ENCODE measurements around the gene CIDEC.

The CIDEC gene

DNA sequence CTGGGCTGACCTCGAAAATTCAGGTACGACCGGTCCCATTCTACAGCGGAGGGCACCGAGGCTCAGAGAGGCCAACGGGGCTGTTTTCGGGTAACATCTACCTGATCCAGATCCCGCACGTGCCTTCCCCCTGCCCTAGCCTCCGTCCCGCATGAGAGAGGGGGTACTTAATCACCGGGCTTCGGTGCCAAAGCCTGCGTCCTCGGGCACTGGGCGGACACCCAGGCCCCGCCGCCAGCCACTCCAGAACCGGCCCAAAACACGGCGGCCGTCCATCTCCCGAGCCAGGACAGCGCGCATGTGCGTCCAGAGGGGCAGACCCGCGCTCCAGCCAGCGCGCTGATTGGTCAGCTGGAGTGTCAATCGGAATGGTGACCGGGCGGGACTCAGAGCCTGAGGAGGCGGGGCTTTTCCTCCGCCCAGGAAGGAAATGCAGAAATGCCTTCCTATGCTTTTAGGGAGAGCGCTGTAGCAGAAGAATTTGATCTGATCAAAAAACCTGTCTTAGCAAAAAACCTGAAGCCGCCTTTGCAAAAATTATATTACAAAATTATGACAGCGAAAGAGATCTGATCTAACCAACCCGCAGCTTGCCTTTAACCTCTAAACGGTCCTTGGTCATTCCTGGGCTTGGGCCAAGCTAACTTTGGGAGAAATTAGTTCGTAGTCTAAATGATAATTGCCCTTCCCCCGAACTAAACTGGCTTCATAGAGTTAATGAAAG is 36.2 kb downstream of the CIDEC start, which contains the start of gene RPUSD3:
TSS of gene RPUSD3 (minus strand) at position 294 of the 724 bp plus-strand sequence. CDS start at position 276, 18 bp downstream.
- peak; percentile 66 for DNase-seq

DNA sequence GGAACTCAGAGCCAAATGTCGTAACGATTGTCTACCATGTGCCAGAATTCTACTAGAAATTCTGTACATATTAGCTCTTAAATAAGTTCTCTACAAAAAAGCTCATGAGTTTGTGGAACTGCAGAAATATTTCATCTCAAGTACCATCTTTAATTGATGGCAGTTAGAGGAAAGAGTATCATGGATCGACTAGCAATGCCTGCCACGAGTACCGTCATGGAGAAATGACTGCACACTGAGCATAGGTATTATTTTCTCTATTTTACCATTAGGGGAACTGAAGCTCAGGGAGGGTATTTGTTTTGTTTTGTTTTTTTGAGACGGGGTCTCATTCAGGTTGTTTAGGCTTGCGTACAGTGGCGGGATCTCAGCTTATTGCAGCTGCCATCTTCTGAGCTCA is 39.0 kb downstream of the CIDEC start:
- no peak for DNase-seq

DNA sequence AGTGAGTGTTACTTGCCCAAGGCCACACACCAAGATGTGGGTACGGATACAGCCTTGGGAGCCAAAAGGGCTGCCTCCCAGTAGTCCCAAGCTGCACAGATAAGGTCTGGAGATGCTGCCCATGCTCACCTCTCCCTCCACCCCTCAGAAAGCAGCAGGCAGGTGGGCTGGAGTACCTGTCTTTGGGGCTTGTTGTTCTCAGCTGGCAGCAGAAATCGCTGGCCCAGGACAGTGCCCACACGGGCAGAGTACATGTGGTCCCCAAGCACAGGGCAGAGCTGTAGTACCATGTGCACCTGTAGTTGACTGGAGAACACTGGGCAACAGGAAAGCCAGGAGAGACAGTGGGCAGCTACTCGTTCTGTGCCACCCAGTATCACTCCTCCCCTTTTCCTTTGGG is 41.2 kb downstream of the CIDEC start:
- no peak for DNase-seq

DNA sequence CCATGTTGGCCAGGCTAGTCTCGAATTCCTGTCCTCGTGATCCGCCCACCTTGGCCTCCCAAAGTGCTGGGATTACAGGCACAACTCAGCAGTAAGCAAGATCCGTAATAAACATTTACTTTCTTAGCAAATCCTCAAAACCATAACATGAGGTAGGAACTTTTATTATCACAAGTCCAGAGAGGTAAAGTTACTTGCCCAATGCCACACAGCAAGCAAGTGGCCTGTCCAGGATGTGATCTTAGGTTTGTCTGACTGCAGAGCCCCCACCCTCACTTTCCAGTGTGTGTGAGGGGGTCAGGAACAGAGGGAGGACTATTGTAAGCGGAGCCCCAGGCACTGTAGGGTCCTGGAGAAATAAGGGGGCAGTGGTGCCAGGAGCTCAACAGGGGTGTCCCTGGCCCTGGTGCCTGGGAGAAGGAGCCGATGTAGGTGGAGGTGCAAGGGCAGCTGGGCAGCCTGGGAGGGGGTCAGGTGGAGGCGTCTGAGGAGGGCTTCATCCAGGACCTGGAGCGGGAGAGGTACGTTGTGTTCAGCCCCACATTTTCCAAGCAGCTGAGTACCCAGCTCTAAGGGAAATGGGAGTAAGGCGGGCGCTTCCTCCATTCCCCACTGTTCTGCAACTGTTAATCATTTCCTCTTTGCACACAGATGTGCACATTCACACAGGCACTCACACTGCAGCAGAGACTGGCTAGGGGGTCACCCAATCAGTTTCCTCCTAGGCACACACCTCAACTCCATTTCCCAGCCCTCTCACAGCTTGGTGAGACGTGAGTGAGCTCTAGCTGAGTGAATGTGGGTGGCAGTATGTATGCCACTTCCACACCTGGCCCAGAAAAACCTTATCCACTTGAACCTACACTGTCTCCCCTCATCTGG is 42.1 kb downstream of the CIDEC start:
- DNase-seq: no peak

DNA sequence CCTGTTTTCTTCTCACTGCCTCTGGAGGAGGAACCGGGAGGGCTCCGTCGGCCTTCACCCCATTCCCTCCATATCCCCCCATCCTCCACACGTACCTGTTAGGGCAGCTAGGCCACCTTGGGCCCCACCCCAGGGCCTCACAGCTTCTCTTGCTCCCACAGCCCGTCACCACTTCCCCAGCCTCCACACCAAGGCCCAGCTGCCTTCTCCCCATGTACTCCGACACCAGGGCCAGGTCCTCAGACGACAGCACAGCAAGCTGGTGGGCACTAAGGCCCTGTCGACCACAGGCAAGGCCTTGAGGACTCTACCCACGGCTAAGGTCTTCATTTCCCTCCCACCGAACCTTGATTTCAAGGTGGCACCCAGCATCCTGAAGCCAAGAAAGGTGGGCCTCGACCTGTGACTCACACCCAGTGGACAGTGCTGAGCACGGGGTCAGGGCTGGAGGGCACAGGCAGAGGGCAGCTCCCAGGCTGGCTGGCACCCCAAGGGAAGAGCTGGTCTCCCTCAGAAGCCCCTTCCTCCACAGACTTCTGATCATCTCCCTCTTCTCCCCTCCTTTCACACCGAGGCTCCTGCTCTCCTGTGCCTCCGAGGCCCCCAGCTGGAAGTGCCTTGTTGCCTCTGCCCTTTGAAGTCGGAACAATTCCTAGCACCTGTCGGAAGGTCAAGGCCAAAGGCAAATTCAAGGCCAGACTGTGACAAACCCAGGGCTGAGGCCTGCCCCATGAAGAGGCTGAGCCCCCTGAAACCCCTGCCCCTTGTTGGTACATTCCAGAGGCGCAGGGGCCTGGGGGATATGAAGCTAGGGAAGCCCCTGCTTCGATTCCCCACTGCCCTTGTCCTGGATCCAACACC is 45.3 kb downstream of the CIDEC start:
- DNase-seq: no peak

DNA sequence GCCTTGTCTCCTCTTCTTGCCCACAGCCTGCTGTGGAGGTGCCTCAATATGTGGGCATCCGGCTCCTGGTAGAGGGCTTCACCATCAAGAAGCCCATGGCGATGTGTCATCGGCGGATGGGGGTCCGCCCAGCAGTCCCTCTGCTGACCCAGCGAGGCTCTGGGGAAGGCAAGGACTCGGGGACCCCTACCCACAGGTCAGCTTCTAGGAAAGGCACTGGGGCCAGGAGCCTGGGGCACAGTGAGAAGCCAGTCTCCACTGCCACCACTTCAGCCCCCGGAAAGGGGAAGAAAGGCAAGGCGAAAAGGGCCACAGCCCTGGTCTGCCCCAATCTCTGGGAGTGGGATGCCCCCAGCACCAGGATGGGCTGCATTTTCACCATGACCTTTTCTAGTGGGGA is 47.0 kb downstream of the CIDEC start:
- no peak for DNase-seq

DNA sequence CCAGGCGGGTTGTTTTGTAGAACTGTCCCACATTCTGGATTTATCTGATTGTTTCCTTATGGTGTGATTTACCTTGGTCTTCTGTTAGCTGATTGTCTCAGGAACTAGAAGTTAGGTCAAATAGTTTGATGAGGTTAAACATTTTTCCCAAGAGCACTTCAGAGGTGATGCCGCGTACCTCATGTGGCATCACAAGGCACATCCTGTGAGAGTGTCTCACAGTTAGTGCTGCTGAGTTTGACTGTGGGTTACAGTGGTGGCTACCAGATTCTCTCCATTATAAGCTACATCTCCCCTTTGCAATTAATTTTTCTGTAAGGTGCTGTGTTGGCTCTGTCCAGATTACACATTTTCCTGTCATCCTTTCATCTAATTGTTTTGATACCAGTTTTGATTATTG is 48.8 kb downstream of the CIDEC start:
- DNase-seq: no peak

DNA sequence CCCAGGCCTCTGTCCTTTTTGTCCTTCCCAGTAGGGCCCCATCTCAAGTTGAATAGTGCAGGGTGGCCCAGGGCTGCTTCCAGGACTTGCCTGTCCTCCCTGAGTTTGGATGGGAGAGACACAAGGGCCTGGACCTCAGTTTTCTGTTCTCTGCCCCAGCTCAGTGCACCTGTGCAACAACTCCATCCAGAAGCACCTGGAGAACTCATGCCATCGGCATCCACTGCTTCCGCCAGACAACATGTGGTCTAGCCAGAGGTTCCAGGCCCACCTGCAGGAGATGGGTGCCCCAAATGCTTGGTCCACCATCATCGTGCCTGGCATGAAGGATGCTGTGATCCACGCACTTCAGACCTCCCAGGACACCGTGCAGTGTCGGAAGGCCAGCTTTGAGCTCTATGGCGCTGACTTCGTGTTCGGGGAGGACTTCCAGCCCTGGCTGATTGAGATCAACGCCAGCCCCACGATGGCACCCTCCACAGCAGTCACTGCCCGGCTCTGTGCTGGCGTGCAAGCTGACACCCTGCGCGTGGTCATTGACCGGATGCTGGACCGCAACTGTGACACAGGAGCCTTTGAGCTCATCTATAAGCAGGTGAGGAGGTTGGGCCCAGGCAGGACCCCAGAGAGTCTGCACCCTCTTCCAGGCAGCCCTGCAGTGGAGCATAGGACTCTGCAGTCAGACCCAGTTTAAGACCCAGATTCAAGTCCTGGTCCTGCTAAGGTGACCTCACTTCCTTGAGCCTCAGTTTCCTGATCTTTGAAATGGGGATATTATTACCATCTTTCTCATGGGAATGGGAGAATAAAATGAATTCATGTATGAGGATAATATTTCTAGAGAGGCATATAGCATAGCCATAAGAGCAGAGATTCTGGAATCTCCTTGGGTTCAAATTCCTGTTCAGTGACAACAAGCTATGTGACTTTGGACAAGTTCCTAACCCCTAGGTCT is 51.0 kb downstream of the CIDEC start:
- DNase-seq: no peak

DNA sequence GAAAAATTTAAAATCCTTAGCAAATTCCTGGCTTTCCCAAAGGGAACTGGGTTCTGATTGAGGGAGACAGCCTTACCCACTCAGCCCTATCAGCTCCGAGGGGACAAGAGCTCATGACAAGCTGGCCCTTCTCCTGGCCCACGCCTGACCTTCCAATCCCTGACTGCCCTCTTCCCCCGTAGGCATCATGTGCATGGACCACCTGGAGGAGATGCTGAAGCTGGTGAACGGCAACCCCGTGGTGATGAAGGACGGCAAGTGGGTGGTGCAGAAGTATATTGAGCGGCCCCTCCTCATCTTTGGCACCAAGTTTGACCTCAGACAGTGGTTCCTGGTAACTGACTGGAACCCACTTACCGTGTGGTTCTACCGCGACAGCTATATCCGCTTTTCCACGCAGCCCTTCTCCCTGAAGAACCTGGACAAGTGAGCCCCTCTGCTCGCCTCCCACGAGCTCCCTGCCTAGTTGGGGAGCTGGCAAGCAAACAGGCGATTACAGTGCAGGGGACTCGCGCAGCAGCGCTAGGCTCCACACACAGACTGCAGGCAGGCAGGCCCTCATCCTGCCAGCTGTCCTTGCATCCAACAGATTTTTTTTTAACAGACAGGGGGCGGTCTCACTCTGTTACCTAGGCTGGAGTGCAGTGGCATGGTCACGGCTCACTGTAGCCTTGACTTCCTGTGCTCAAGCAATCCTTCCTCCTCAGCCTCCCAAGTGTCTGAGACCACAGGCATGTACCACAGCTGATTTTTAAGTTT is 53.1 kb downstream of the CIDEC start:
- peak; percentile 16 for DNase-seq

DNA sequence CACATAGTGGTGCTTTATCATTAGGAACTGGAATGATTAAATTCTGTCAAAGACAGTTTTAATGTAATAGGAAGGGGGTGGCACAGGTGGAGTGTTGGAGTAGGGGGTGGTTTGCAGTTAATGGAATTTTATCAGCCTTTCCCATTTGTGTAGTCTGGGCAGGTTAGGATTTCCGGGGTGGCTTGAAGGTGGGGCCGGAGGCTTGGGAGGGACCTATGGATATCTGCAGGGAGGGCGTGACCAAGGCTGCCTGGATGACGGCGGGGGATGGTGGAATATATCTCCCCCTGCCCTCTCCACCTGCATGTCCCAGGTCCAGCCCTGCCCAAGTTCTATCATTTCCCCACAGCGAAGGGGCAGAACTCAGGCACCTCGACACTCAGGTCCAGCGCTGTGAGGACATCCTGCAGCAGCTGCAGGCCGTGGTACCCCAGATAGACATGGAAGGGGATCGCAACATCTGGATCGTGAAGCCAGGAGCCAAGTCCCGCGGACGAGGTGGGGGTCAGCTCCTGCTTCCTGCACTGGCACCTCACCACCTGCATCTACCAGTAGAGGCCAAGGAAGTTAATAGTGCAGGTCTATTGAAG is 54.5 kb downstream of the CIDEC start:
- DNase-seq: no peak

DNA sequence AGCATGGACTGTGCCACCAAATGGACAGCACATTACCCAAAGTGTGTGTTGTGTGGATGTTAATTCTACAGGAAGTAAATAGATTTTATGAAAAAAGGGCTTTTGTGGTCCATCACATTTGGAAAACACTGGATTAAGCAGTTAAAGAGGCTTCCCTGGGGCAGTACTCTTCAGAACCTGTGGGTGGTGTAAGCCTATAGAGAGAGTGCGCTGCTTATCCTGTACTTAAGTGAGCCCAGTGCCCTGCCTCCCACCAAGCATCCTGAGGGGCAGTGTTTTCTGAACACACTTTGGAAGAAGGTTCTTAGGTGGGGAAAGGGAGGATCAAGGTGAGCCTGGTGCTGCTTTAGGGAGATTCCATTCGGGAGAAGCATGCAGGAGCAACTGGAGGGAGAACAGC is 59.1 kb downstream of the CIDEC start:
- DNase-seq: no peak

DNA sequence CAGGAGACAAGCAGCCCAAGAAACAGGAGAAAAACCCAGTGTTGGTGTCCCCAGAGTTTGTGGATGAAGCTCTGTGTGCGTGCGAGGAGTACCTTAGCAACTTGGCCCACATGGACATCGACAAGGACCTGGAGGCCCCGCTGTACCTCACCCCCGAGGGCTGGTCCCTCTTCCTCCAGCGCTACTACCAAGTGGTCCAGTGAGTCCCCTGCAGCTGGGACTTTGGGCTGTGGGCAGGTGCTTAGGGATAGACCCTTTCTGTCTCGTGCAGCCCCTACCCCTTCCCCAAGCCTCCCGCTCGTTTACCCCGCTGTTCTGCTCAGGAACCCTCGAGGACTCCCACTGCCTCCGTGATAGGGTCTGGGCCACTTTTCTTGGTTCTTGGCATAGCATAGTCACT is 59.5 kb downstream of the CIDEC start:
- no peak for DNase-seq

DNA sequence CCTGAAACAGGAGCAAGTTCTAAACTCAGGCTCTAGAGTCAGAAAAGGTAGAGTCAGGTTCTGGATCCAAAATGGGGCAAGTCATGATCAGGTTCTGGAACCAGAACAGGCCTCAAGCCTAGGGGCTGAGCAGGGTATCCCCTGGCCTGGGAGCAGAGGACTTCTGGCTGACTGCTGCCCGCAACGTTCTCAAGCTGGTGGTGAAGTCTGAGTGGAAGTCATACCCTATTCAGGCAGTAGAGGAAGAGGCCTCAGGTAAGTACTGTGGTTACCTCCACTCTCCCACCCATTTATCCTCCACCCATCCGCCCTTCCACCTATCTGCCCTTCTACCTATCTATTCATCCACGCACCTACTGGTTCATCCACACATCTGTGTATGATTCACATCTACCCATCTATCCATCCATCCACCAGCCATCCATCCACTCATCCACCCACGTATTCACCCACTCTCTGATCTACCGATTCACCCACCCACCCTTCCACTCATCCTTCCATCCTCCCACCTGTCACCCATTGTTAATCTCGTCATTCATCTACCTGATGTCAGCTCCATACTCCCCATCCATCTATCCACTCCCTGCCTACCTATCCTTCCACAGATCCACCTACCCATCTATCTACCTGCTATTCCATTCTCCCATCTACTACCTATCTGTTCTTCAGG is 61.3 kb downstream of the CIDEC start:
- DNase-seq: no peak

DNA sequence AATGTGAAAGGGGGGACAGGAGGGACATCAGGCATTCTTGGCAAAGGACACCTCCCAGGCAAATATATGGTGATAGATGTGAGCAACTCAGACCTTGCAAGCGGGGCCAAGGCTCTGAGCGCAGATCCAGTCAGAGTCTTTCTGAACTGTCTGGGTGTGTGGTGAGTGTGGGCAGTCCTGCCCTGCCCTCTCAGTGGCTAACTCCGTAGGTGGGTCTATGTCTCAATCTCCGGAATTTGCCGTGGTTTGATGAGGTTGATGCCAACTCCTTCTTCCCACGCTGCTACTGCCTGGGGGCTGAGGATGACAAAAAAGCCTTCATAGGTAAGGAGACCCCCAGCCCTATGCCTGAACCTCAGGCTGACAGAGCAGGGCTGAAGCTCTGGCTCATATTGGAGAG is 62.6 kb downstream of the CIDEC start:
- DNase-seq: no peak

Data from SHP77 treated with DMSO at 0.1 percent for 48 hours (cell line).